ENCODE results near the gene LAMC2. TPM values are rescaled to one million over a fixed set of nuclear protein-coding genes. Genes with fewer than 3 reads are reported as not detected.

The LAMC2 gene
- polyA plus RNA-seq, 3 donors, result not detected

- H3K9ac ChIP-seq (ENCODE audit: insufficient read depth, low read length, poor library complexity, severe bottlenecking), result no peak overlapping the region
- peaks cover 38 to 39% of the 10 kb centered on the region in 2 donors for H3K4me1 ChIP-seq (ENCODE audit: control insufficient read depth in 1 of 2, insufficient read depth in 2 of 2, low read length in 2 of 2)
- no peaks in the 10 kb centered on the region for H3K36me3 Mint-ChIP-seq
- H3K9me3 Mint-ChIP-seq, result peaks cover 0 to 2% (median 0%) of the 10 kb centered on the region in 7 donors
- H2AFZ ChIP-seq (ENCODE audit: insufficient read depth, low read depth, low read length, poor library complexity, severe bottlenecking), result peak overlapping the region; percentile 20
- H3K27me3 Mint-ChIP-seq (ENCODE audit: low read depth in 3 of 3), result peaks cover 0 to 3% (median 2%) of the 10 kb centered on the region in 3 donors
- H4K20me1 ChIP-seq (ENCODE audit: insufficient read depth, low read length), result no peaks in the 10 kb centered on the region
- no peaks in the 10 kb centered on the region for H3K9me3 ChIP-seq (replicated peaks in 1 of 2; ENCODE audit: control insufficient read depth in 1 of 2, insufficient read depth in 1 of 2, low read length in 2 of 2)
- intact Hi-C loops (cut with micrococcal nuclease), result loop anchor here (5.0 to 10.0 kb wide), 3 partner anchors 260 to 400 kb away; no protein-coding TSS in a partner anchor
- TF ChIP-seq CTCF (IDR thresholded peaks at IDR 0.05), result no peak
- WGBS (ENCODE audit: insufficient coverage), result 92% methylated on average over 5 of the region's 9 CpGs
- no peak overlapping the region for H3K4me3 Mint-ChIP-seq
- H3K4me1 Mint-ChIP-seq, result peaks cover 38% of the 10 kb centered on the region
- peak overlapping the region in 1 of 7 donors; percentile 26 for H3K27ac Mint-ChIP-seq
- H3K36me3 ChIP-seq (replicated peaks in 1 of 2; ENCODE audit: control insufficient read depth in 1 of 2, insufficient read depth in 2 of 2, low read length in 2 of 2), result no peaks in the 10 kb centered on the region
- no peaks in the 10 kb centered on the region for H3K79me2 ChIP-seq (ENCODE audit: insufficient read depth, low read length)
- no peaks in the 10 kb centered on the region for H3K27me3 ChIP-seq (ENCODE audit: control insufficient read depth in 2 of 2, insufficient read depth in 2 of 2, low read length in 2 of 2)
- no peak overlapping the region for H3K4me3 ChIP-seq (replicated peaks in 1 of 3; ENCODE audit: low read depth in 2 of 3, low read length in 3 of 3)
- no peak for DNase-seq
- H3K4me2 ChIP-seq (replicated peaks; ENCODE audit: extremely low read depth, low read length, poor library complexity, severe bottlenecking), result no peak overlapping the region
- H3K27ac ChIP-seq (ENCODE audit: low read depth in 1 of 2, low read length in 2 of 2), result no peak overlapping the region
Observed at GRCh38 chr1:183282101-183282855, 96.2 kb downstream of the LAMC2 start.

GRCh38 chr1:183283286-183283685, 97.2 kb downstream of the LAMC2 start:
- Histone ChIP-seq H3K27ac (ENCODE audit: low read depth in 1 of 2, low read length in 2 of 2) (no peak overlapping the region), H4K20me1 (ENCODE audit: insufficient read depth, low read length) (no peaks in the 10 kb centered on the region)
- intact Hi-C loops (cut with micrococcal nuclease), result loop anchor here (5.0 to 10.0 kb wide), 3 partner anchors 259 to 399 kb away; no protein-coding TSS in a partner anchor

More at GRCh38 chr1:183283286-183283685, 97.2 kb downstream of the LAMC2 start:
- Histone ChIP-seq H3K4me1 (ENCODE audit: control insufficient read depth in 1 of 2, insufficient read depth in 2 of 2, low read length in 2 of 2) (peaks cover 32 to 33% of the 10 kb centered on the region in 2 donors), H3K4me2 (replicated peaks; ENCODE audit: extremely low read depth, low read length, poor library complexity, severe bottlenecking) (no peak overlapping the region), H3K79me2 (ENCODE audit: insufficient read depth, low read length) (no peaks in the 10 kb centered on the region), H3K36me3 (replicated peaks in 1 of 2; ENCODE audit: control insufficient read depth in 1 of 2, insufficient read depth in 2 of 2, low read length in 2 of 2) (no peaks in the 10 kb centered on the region), H3K9me3 (replicated peaks in 1 of 2; ENCODE audit: control insufficient read depth in 1 of 2, insufficient read depth in 1 of 2, low read length in 2 of 2) (no peaks in the 10 kb centered on the region), H3K27me3 (ENCODE audit: control insufficient read depth in 2 of 2, insufficient read depth in 2 of 2, low read length in 2 of 2) (no peaks in the 10 kb centered on the region), H2AFZ (ENCODE audit: insufficient read depth, low read depth, low read length, poor library complexity, severe bottlenecking) (no peak overlapping the region), H3K4me3 (replicated peaks in 1 of 3; ENCODE audit: low read depth in 2 of 3, low read length in 3 of 3) (no peak overlapping the region), H3K9ac (ENCODE audit: insufficient read depth, low read length, poor library complexity, severe bottlenecking) (no peak overlapping the region)
- Mint-ChIP-seq H3K4me1 (peaks cover 32% of the 10 kb centered on the region), H3K9me3 (peaks cover 0 to 2% (median 0%) of the 10 kb centered on the region in 7 donors), H3K27me3 (ENCODE audit: low read depth in 3 of 3) (peaks cover 0 to 3% (median 2%) of the 10 kb centered on the region in 3 donors), H3K36me3 (no peaks in the 10 kb centered on the region), H3K4me3 (no peak overlapping the region), H3K27ac (peak overlapping the region in 1 of 7 donors; percentile 32)
- no peak for DNase-seq
- TF ChIP-seq CTCF (IDR thresholded peaks at IDR 0.05), result no peak
- 100% methylated on average over 1 of the region's 5 CpGs for WGBS (ENCODE audit: insufficient coverage)
